ENCODE results near the gene ZFAND3. TPM values are rescaled to one million over a fixed set of nuclear protein-coding genes. Genes with fewer than 3 reads are reported as not detected.

The ZFAND3 gene
- total and polyA plus RNA-seq, 10 of the 15 experiments (the other 5 are each of a cell fraction or from before 2014, with no cell fraction given) = 0.90 to 34.4 (median 16.3) TPM

DNA sequence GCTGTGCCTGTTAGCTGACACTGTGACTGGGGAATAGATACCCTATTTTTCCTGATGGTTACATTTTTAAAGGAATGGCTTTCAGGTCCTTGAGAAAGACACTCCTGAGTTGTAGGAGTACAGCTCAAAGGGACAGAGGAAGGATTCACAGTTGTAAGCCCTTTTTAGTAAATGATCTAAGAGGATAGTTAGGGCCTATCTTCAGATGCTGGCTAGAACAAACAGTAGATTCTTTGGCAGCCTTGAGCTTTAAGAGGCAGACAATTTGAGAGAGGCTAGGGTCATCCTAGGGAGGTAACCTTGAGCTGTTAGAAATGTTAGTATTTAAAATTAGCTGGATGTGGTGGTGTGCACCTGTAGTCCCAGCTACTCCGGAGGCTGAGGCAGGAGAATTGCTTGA, 111.5 kb downstream of the ZFAND3 start:
- Histone ChIP-seq H3K27me3 (replicated peaks in 1 of 2; ENCODE audit: control insufficient read depth in 2 of 2, insufficient read depth in 2 of 2, low read length in 1 of 2) (no peaks in the 10 kb centered on the region), H3K36me3 (ENCODE audit: control insufficient read depth in 2 of 2, insufficient read depth in 2 of 2, low read length in 1 of 2) (no peaks in the 10 kb centered on the region), H3K9me3 (replicated peaks; ENCODE audit: control insufficient read depth, insufficient read depth, low read length) (no peaks in the 10 kb centered on the region), H3K27ac (ENCODE audit: control insufficient read depth, insufficient read depth) (no peak overlapping the region), H3K4me3 (no peak overlapping the region), H4K20me1 (ENCODE audit: control insufficient read depth, insufficient read depth) (peaks cover under 1% of the 10 kb centered on the region; the same call in 1 of the 2 replicates), H3K4me2 (ENCODE audit: control insufficient read depth, insufficient read depth) (no peak overlapping the region), H3K4me1 (ENCODE audit: control insufficient read depth, insufficient read depth, low read length) (no peaks in the 10 kb centered on the region), H2AFZ (ENCODE audit: control insufficient read depth, low read depth, low read length) (no peak overlapping the region), H3K79me2 (ENCODE audit: control insufficient read depth, insufficient read depth, low read length) (peaks cover 13% of the 10 kb centered on the region), H3K9ac (ENCODE audit: control insufficient read depth, insufficient read depth, low read length) (no peak overlapping the region)
- TSS peak; percentile 40 for BruUV-seq (replicated peaks)
- FAIRE-seq (no peak), ATAC-seq (no peak), DNase-seq (ENCODE audit: low read depth, low spot score) (no peak)
- 100% methylated on average over 1 of the region's 1 CpG for WGBS (ENCODE audit: insufficient coverage, insufficient replicate concordance, low lambda C conversion rate, missing lambda C conversion rate)
- SMC1A ChIA-PET (ENCODE audit: uncharacterized antibody, unreplicated experiment) = interaction anchor here (0.9 to 4.6 kb wide), 7 partner anchors 11 to 226 kb away, joined by 3 to 30 read pairs (median 3); no protein-coding TSS in a partner anchor
- POLR2A ChIA-PET = interaction anchor here (0.6 to 0.7 kb wide), 2 partner anchors 42 to 103 kb away, joined by 3 read pairs; no protein-coding TSS in a partner anchor
- in situ Hi-C loops (cut with MboI) (no loop called here), intact Hi-C loops (cut with micrococcal nuclease; ENCODE audit: unreplicated experiment) (no loop called here)
- CTCF ChIA-PET = interaction anchor here (0.9 to 1.8 kb wide), 2 partner anchors 9 to 50 kb away, joined by 3 to 7 read pairs; no protein-coding TSS in a partner anchor
- RAD21 ChIA-PET (ENCODE audit: unreplicated experiment) = interaction anchor here (0.8 to 1.9 kb wide), 2 partner anchors 8 to 50 kb away, joined by 3 to 7 read pairs; no protein-coding TSS in a partner anchor
- no peak for TF ChIP-seq JUNB (IDR thresholded peaks at IDR 0.05)
- TF ChIP-seq HCFC1 (IDR thresholded peaks at IDR 0.05; ENCODE audit: low read length) = no peak
- TF ChIP-seq, protein P1, sequence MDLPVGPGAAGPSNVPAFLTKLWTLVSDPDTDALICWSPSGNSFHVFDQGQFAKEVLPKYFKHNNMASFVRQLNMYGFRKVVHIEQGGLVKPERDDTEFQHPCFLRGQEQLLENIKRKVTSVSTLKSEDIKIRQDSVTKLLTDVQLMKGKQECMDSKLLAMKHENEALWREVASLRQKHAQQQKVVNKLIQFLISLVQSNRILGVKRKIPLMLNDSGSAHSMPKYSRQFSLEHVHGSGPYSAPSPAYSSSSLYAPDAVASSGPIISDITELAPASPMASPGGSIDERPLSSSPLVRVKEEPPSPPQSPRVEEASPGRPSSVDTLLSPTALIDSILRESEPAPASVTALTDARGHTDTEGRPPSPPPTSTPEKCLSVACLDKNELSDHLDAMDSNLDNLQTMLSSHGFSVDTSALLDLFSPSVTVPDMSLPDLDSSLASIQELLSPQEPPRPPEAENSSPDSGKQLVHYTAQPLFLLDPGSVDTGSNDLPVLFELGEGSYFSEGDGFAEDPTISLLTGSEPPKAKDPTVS (IDR thresholded peaks at IDR 0.05; ENCODE audit: low read depth, low read length) = no peak
- no peak for TF ChIP-seq FOXM1 (IDR thresholded peaks at IDR 0.05; ENCODE audit: low read depth, low read length)

DNA sequence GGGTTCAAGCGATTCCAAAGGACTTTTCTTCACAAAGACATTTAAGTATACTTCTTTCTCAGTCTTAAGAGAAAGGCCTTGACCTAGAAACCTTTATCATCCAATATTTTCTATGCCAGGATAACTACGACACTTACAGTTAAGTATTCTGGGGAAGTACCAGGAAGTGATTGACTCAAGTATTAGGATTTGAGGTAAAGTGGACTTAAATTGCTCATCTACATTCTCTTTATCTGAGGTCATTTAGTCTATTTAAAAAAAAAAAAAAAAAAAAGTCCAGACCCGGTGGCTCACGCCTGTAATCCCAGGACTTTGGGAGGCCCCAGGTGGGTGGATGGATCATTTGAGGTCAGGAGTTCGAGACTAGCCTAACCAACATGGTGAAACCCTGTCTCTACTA, 114.7 kb downstream of the ZFAND3 start:
- Histone ChIP-seq H3K9me3 (replicated peaks; ENCODE audit: control insufficient read depth, insufficient read depth, low read length) (no peaks in the 10 kb centered on the region), H3K27me3 (replicated peaks in 1 of 2; ENCODE audit: control insufficient read depth in 2 of 2, insufficient read depth in 2 of 2, low read length in 1 of 2) (no peaks in the 10 kb centered on the region), H3K9ac (ENCODE audit: control insufficient read depth, insufficient read depth, low read length) (no peak overlapping the region), H2AFZ (ENCODE audit: control insufficient read depth, low read depth, low read length) (no peak overlapping the region), H3K4me3 (no peak overlapping the region), H3K36me3 (ENCODE audit: control insufficient read depth in 2 of 2, insufficient read depth in 2 of 2, low read length in 1 of 2) (no peaks in the 10 kb centered on the region; a peak in 1 of 4 replicates), H3K27ac (ENCODE audit: control insufficient read depth, insufficient read depth) (no peak overlapping the region), H3K4me2 (ENCODE audit: control insufficient read depth, insufficient read depth) (no peak overlapping the region), H3K79me2 (ENCODE audit: control insufficient read depth, insufficient read depth, low read length) (peaks cover 1% of the 10 kb centered on the region; the same call in 1 of the 2 replicates), H4K20me1 (ENCODE audit: control insufficient read depth, insufficient read depth) (no peaks in the 10 kb centered on the region), H3K4me1 (ENCODE audit: control insufficient read depth, insufficient read depth, low read length) (peaks cover 7% of the 10 kb centered on the region)
- WGBS (ENCODE audit: insufficient coverage, insufficient replicate concordance, low lambda C conversion rate, missing lambda C conversion rate) = 82% methylated on average over 4 of the region's 5 CpGs
- TF ChIP-seq CBFB (IDR thresholded peaks at IDR 0.05; ENCODE audit: low read depth) (no peak), EED (IDR thresholded peaks at IDR 0.05; ENCODE audit: low read depth) (no peak)
- TF ChIP-seq, protein P2, sequence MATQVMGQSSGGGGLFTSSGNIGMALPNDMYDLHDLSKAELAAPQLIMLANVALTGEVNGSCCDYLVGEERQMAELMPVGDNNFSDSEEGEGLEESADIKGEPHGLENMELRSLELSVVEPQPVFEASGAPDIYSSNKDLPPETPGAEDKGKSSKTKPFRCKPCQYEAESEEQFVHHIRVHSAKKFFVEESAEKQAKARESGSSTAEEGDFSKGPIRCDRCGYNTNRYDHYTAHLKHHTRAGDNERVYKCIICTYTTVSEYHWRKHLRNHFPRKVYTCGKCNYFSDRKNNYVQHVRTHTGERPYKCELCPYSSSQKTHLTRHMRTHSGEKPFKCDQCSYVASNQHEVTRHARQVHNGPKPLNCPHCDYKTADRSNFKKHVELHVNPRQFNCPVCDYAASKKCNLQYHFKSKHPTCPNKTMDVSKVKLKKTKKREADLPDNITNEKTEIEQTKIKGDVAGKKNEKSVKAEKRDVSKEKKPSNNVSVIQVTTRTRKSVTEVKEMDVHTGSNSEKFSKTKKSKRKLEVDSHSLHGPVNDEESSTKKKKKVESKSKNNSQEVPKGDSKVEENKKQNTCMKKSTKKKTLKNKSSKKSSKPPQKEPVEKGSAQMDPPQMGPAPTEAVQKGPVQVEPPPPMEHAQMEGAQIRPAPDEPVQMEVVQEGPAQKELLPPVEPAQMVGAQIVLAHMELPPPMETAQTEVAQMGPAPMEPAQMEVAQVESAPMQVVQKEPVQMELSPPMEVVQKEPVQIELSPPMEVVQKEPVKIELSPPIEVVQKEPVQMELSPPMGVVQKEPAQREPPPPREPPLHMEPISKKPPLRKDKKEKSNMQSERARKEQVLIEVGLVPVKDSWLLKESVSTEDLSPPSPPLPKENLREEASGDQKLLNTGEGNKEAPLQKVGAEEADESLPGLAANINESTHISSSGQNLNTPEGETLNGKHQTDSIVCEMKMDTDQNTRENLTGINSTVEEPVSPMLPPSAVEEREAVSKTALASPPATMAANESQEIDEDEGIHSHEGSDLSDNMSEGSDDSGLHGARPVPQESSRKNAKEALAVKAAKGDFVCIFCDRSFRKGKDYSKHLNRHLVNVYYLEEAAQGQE (IDR thresholded peaks at IDR 0.05; ENCODE audit: low read depth, low read length) = no peak
- BruUV-seq (replicated peaks) = no TSS peak
- FAIRE-seq (no peak), DNase-seq (ENCODE audit: low read depth, low spot score) (no peak), ATAC-seq (no peak)
- intact Hi-C loops (cut with micrococcal nuclease; ENCODE audit: unreplicated experiment) = no loop called here
- SMC1A ChIA-PET (ENCODE audit: uncharacterized antibody, unreplicated experiment) = interaction anchor here (0.6 to 0.9 kb wide), 2 partner anchors 44 to 619 kb away, joined by 3 to 4 read pairs; no protein-coding TSS in a partner anchor
- CTCF ChIA-PET = no interaction called here
- POLR2A ChIA-PET = no interaction called here
- RAD21 ChIA-PET (ENCODE audit: unreplicated experiment) = no interaction called here
- in situ Hi-C loops (cut with MboI) = no loop called here
